HuH-7.5 (cell line): ENCODE results near the gene PLAU.
"Not testable (repeated sequence)": the region's sequence is repeated elsewhere in the genome, so short reads cannot be mapped to it uniquely, and the experiment has no call there.

Experiments used
- DNase-seq: peaks from one replicate; pipeline ENCODE4 v3.0.0; 2011; ENCODE audit warnings: low spot score

Gene PLAU

DNA sequence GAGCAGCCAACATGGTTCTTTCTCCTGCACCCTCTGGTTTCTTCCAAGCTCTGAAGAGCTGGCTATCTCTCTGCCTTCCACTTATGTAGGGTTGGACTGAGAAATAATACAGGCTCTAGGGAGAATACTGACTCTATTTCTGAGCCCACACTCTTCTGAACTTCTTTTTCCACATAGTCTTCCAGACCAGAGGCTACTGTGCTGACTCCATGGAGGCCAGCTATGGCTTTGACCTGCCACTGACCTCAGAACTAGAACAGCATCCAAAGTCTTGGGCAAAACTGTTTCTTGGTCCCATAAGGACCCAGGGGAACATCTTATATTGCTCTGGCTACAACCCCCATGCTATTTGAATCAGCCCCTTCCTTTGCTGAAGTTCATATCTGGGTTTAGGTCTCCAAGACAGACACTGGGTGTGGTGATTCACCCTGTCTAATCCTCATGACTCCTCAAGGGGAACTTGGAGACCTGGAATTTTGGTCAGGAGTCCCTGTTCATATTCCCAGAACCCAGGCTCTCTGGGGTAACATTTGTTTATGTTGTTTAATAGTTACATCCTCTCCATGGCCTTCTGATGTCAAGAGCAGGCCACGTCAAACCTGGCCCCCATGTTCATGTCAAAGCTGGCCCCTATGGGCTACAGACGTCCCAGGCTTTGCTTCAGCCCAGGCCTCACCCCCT lies 12.1 kb upstream of the PLAU start:
- DNase-seq = no peak

DNA sequence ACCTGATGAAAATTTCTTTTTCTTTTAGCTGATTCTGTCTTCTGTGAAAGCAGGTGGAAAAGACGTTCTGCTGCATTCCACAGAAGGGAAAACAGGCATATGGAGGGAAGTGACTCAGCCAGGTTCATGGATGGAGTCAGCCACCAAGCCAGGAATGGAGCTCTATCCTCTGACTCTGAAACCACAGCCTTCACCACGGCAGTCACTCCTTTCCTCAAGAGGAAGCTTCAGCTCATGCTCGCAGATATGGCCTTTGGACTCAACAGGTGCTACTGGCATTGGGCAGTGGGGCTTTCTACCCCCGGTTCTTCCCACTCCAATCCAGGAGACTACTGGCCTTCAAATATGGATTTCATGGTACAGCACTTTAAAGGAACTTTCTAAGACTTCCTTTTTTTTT lies 11.5 kb upstream of the PLAU start:
- DNase-seq = no peak

DNA sequence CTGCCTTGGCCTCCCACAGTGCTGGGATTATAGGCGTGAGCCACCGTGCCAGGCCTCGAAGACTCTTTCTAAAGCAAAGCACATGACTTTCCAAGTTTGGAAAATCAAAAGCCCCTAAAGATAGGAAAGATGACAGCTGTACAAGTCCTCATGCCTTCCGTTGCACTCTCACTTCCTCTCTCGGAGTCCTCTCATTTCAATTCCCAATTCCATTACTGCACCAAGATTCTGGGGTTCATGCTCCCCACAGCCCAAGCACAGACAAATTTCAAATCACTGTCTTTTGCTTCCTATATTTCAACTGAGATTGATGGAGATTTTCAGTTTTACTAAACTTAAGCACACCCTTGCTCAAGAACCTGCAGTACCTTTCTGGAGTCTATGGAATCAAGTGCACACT lies 10.9 kb upstream of the PLAU start:
- no peak for DNase-seq

DNA sequence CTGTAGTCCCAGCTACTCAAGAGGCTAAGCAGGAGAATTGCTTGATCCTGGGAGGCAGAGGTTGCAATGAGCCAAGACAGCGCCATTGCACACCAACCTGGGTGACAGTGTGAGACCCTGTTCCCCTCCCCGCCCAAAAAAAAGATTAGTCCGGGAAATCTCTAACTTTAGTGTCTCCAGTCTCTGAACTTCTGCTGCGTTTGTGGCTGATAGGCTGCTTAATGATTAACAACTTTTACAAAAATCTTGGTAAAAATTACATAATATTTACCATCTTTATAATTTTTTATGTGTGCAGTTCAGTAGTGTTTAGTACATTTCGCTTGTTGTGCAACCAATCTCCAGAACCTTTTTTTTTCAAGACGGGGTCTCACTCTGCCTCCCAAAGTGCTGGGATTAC lies 9.7 kb upstream of the PLAU start:
- no peak for DNase-seq

DNA sequence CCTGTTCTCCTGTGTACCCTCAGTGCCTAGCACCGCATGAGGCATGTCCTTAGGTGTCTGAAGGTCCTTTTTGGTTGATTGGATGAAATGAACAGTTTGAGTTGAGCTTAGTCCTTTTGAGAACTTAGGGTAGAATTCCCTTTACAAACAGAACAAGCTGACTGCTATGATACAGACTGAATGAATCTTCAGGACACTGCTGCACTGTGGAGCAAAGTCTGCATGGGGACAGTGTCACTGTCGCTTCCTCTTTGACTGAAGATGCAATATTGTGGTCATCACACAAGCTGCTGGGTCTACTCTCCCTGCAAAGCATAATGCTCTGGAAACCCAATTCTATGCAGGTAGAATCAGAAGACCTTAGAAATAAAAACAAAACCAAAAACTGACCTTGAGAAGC lies 8.6 kb upstream of the PLAU start:
- no peak for DNase-seq

DNA sequence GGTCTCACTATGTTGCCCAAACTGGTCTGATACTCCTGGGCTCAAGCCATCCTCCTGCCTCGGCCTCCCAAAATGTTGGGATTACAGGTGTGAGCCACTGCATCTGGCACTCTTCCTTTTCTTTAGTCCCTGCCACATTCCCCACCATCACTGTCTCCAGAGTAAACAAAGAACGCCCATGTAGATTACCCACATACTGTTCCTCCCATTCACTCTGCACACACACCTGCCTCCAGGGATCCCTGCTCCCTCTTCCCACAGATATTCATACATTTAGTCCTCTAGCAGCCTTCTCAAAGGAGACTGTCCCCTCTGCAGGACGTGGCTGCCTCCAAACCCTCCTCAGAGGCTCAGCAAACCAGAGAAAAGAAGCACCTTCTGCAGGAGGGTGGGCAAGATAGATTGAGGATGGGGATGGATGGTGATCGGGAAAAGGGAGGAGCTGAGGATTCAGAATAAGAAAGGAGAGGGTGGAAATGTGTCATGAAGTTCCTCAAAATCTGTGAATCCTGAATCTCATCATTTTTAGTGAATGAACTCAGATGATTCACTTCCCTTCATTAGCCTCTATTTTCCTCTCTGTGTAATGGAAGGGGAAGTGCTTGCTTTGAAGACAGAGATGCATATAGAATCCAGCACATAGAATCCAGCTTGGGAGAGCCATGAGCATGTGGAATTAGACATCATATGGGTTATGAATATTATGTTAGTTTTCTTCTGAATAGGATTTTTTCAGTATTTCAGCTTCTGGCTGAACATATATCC lies 5.5 kb upstream of the PLAU start:
- no peak for DNase-seq

DNA sequence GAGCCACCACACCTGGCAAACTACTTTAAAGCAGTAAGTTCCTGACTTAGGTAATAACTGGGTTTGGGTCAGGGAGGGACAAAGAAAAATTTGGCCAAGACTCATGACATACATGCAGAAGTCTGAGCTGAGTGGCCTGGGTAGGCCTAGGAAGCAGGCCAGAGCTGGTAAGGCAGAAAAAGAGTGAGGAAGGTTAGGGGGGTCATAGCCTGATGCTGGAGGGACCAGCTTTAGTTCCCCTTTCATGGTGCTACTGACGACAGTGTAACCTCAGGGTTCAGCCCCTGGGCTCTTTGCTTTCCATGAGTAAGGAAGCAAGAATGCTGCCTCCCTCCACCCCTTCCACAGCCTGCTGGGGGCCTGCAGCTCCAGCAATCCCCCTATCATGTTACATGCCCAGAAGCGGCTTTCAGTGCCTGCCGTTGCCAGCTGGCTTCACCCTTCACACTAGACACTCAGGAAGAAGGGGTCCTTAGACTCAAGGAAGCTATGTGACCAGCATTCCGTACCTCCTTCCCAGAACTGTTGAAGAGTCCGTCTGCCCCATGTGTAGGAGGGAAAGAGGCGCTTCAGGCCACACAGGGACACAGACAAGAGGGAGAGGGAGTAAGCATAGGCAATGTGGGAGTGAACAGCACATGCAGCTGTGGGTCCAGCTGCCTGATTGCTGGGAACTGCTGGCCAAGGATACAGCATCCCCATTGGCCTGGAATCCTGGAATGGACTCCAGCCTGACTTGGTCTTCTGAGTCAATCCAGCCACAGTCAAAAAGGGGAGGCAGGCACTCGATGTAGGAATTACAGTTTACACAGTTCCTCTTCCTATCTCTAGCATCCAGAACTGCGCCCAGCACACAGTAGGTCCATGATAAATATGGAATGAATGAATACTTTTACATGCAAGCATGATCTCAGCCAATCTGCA lies 4.1 kb upstream of the PLAU start:
- DNase-seq = no peak

DNA sequence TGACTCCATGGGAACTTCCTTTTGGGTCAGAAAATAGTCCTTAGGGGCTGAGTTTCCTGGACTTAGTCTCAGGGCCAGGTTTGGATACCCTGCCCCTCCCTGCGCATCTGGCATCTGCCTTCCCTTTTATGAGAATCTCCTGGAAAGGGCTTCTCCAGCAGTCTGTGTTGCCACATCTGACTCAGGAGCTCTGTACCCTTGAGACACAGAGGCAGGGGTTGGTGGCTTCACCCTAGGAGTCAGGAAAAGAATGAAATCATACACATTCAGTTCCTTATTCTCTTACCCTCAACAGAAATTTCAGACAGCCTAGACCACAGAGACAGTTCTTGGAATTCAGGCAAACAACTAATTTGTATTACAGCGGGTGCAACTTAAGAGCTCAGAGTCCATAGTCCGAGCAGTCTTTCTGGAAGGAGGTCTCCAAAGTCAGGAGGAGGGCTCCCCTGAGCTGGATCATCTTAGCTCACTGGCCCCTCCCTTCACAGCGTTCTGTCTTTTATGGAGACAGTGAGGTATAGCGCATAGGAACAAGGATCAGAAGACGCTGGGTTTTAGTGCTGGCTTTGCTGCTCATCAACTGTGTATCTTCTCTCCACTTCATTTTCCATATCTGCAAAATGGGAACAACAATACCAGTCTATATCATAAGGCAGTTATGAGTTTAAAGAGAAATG lies 3.0 kb upstream of the PLAU start:
- no peak for DNase-seq

DNA sequence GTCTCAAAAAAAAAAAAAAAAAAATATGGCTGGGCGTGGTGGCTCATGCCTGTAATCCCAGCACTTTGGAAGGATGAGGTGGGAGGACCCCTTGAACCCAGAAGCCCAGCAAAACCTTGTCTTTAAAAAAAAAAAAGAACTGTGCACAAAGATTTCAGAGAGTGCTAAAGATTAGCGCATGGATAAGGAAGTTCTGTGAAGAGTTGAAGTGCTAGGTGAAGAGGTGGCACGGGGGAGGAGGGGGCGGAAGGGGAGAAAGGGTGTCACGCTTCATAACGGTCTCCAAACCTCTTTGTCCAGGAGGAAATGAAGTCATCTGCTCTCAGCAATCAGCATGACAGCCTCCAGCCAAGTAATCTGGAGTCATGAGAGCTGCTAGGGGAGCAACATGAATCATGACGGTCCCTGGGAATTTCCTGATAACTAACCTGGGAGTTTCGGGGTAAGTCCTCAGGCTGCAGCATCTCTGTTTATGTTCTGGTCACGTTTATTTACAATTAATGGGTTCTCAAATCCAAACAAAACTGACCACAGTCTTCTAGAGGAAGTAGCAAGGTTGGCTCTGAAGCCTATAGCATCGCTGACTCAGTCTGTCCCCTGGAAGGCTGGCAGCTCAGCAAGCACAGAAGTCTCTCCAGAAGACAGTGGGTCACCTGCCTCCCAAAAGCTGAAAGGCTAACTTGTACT lies 1.9 kb upstream of the PLAU start:
- DNase-seq = no peak

DNA sequence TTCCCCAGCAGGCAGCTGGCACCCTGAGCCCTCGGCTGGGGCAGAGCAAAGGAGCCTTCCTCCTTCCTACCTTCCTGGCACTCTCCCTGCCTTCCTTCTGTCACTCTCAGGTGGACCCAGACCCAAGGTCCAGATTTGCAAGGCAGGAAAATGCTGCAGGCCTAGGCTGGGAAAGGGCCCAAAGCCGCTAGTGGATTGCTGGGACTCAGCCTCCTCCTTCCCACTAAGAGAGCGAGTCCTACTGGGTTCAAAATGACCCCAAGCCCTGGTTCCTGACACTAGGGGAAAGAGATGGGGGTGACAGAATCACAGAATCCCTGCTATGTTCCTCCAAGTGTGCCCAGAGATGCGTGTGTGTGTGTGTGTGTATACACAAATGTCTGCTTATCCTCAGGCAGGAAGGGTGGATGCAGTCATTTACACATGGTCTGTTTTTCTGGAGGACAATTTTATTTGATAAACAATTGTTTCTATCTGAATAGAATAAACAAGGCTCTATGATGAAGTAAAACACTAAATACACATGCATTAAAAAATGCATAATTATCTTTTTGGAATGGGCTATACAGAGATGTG lies 1.3 kb upstream of the PLAU start:
- no peak for DNase-seq

DNA sequence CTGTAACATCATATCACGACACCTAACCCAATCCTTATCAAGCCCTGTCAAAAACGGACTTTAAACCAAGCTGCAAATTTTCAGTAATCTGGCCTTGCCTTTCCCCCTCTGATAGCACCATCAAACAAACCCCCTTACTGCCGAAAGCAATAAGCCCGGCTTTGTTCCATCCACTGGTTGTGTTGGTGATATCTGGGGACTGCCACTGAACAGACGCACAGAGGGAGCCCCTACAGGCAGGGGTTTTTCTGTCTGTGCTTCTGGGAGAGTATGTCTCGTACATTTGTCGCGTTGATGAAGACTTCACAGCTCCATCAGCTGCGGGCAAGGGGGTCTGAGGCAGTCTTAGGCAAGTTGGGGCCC lies 550 bp upstream of the PLAU start:
- peak; percentile 52 for DNase-seq

DNA sequence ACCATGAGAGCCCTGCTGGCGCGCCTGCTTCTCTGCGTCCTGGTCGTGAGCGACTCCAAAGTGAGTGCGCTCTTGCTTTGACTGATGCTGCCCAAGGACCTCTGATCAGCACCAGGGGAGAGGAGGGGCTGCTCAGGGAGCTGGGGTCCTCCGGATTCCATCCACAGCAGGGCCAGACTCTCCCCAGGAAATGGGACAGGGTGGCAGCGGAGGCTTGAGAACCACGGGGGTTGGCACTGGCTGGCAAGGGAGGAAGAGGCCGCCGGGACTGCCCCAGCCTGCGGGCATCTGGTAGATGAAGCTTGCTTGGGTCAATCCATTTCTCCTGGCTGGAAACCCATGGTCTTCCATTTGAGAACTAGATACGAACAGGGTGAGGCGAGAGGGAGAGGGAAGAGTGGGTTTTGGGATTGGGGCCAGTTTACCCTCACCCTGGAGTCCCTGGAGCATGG lies 647 bp downstream of the PLAU start:
- DNase-seq = no peak

DNA sequence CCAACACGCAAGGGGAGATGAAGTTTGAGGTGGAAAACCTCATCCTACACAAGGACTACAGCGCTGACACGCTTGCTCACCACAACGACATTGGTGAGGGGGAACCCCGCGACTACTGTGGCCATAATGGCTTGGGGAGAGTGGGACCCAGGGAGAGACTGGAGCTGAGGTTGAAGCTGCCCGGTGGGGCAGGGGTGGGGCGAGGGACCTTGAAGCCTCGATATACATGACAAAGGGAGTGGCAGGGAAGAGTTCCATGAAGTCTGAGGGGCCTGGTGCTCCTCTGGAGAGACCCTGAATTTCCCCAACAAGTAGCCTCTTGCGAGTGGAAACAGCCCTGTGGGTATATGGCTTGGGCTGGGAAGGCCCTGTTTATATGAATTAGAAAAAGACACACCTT lies 3.1 kb downstream of the PLAU start:
- no peak for DNase-seq

DNA sequence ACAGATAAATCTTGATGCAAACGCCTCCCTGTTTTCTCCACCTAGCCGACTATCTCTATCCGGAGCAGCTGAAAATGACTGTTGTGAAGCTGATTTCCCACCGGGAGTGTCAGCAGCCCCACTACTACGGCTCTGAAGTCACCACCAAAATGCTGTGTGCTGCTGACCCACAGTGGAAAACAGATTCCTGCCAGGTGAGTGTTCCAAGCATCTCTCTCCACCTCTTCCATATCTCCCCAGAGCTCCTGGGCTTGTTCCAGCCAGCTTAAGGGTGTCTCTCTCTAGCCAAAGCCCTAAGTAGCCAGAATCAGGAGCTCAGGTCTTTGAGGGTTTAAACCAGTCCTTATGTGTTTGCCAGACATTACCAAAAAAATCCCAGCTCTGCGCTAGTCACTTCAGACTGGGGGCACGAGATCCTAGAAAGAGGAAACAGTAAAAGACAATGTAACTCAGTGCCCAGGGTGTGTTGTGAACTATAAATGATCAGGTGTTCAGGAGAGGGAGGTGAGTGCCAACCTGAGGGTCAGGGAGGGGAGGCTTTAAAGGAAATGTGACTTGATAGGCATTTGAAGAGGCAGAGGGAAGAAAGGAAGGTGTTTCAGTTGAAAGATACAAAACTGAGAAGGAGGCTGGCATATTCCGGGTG lies 4.4 kb downstream of the PLAU start:
- DNase-seq = no peak

DNA sequence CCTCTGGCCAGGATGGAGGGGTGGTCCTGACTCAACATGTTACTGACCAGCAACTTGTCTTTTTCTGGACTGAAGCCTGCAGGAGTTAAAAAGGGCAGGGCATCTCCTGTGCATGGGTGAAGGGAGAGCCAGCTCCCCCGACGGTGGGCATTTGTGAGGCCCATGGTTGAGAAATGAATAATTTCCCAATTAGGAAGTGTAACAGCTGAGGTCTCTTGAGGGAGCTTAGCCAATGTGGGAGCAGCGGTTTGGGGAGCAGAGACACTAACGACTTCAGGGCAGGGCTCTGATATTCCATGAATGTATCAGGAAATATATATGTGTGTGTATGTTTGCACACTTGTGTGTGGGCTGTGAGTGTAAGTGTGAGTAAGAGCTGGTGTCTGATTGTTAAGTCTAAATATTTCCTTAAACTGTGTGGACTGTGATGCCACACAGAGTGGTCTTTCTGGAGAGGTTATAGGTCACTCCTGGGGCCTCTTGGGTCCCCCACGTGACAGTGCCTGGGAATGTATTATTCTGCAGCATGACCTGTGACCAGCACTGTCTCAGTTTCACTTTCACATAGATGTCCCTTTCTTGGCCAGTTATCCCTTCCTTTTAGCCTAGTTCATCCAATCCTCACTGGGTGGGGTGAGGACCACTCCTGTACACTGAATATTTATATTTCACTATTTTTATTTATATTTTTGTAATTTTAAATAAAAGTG lies 6.0 kb downstream of the PLAU start:
- no peak for DNase-seq

DNA sequence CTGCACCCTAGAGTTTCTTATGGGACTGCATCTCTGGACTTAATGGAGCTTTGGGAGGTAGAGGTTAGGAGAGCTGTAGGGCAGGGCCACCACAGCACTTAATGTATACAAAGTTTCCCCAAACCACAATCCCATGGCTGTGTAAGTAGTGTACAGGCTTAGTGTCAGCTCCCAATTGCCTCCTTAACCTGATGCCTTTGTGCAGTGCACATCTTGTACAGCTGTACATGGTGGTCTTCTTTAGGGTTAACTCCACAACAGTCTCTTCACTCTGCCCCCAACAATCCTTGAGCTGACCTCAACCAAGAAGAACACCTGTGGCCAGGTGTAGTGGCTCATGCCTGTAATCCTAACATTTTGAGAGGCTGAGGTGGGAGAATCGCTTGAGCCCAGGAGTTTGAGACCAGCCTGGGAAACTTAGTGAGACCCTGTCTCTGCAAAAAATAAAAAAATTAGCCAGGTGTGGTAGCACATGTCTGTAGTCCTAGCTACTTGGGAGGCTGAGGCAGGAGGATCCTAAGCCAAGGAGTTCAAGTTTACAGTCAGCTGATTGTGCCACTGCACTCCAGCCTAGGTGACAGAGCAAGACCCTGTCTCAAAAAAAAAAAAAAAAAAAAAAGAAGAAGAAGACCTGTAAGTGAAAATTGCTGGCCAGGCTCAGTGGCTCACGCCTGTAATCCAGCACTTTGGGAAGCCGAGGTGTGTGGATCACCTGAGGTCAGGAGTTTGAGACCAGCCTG lies 6.8 kb downstream of the PLAU start:
- no peak for DNase-seq

DNA sequence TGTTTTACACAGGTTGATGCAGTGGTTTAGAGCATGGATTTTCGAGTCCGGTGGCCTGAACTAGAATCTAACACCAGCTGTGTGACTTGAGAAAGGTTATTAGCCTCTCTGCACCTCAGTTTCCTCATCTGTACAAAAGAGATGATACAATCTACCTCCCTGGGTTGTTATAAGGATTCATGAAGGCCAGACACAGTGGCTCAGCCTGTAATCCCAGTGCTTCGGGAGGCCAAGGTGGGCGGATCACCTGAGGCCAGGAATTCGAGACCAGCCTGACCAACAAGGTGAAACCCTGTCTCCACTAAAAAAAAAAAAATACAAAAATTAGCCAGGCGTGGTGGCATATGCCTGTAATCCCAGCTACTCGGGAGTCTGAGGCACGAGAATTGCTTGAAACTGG lies 8.5 kb downstream of the PLAU start:
- DNase-seq = not testable (repeated sequence)

DNA sequence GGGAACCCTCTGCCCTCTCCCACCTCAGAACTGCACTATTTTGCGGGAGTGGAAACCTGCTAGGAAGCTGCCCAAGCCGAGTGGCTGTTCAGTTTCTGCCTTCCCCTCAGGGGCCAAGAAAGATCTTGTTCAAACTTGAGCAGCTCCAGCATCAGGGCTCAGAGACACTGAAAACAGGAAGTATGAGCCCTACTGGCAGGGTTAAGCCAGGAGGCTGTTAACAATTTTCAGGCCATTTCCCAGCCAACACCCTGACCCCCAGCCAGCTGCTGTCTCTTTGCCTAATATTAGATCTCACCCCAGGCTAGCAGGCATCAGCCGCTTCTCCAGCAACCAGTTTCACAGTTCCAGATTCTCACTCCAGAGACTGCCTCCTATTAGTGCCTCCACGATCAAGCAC lies 9.2 kb downstream of the PLAU start:
- no peak for DNase-seq
